Measurements from ENCODE around the gene MGLL.

MGLL gene

GRCh38 chr3:127834771-127835170 is 12.5 kb upstream of the MGLL start:
- DNase-seq: no peak

DNA sequence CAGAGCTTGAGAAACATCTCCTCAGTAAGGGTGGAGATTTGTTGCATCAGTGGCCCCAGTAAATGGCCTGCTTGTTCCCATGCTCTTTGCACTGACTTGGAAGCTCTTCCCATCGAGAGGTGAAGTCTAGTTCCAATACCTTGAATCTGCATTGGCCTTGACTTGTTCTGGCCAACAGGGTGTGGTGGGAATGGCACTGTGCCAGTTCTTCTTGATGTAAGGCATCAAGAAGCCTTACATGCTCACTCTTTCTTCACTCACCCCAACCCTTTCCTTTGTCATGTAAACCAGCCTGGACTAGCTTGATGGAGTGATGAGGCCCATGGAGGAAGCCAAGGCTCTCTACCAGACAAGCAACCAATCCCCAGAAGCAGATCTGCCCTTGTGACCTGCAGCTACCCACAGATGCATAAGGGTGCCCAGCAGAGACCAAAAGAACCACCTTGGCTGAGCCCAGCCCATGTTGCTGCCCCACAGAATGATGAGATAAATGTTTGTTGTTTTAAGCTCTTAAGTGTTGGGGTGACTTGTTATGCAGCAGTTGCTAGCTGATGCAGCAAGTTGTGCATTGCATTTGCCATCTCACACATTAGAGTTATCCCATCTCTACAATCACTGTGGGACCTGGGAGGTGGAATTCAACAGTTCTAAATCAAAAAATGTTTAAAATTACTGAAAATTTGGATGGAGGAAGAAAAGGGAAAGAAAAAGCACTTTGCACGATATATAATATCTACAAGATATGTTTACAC is 11.1 kb upstream of the MGLL start:
- no peak for DNase-seq

- DNase-seq: no peak
These were observed 9.4 kb upstream of the MGLL start for GRCh38 chr3:127831723-127832172.

DNA sequence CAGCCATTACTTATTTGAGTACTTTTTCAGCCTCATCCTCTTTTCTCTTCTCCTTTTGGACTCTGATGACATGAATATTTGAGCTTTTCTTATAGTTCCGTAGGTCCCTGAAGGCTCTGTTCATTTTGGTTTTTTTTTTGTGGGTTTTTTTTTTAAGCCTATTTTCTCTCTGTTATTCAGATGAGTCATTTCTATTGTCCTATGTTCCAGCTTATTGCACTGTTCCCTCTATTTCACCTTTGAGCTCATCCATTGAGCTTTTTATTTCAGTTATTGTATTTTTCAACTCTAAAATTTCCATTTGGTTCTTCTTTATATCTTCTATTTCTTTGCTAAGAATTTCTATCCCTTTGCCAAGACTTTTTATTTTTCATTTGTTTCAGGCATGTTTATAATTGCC is 7.2 kb upstream of the MGLL start:
- DNase-seq: no peak

GRCh38 chr3:127827808-127828207 is 5.5 kb upstream of the MGLL start:
- DNase-seq: no peak

DNA sequence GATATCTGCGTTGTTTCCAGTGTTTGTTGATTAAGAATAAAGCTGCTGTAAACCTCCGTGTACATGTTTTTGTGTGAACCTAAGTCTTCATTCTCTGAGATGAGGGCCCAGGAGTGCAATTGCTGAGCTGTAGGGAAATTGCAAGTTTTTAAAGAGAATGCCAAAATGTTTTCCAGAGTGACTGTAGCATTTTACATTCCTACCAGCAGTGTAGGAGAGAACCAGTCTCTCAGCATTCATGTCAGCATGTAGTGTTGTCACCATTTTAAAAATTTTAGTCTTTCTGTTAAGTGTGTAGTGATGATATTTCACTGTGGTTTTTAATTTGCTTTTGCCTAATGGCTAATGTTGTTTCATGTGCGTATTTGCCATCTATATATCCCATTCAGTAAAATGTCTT is 3.4 kb upstream of the MGLL start:
- no peak for DNase-seq

GRCh38 chr3:127824151-127824825 is 2.0 kb upstream of the MGLL start:
- no peak for DNase-seq

- no peak for DNase-seq
These were observed 1.1 kb upstream of the MGLL start for GRCh38 chr3:127823426-127823857.

GRCh38 chr3:127822682-127823425 is 539 bp upstream of the MGLL start:
- DNase-seq: peak; percentile 50

- no peak for DNase-seq
These were observed 921 bp downstream of the MGLL start for GRCh38 chr3:127821394-127821793.

GRCh38 chr3:127820826-127821313 is 1.4 kb downstream of the MGLL start:
- no peak for DNase-seq

- no peak for DNase-seq
These were observed 2.0 kb downstream of the MGLL start for GRCh38 chr3:127820221-127820825.

DNA sequence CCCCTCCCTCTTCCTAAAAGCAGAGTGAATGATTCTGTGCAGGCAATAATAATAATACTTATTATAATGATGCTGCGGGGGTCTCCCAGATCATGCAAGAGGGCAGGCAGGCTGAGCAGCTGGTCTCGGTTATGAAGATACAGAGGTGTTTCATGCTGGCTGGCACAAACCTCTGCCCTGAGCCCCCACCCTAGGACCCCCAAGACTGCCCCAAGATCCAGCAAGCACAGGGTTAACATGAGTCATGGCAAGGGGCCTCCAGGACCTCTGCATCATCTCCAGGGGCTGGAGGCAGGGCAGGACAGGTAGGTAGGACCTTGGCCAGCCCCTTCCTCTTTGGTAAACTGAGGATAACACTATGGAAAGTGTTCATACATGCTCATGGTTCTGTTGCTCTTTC is 2.7 kb downstream of the MGLL start:
- no peak for DNase-seq

DNA sequence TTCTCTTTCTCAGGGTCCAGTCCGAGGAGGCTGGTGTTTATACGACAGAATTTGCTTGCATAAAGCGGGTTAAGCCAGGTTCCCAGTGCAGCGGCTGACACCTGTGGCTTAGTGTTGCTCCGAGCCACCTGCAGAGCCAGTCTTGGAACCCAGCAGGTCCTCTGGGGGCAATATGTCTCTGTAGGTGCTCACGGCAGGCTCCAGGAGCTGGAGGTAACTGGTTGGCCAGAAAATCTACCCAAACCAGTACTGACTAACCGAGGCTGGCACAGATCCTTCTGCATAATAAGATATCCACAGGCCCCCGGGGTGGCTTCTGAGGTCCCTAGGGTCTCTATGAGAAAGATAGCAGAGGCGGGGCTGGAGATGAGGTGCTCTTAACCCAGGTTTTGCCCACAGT is 3.2 kb downstream of the MGLL start:
- no peak for DNase-seq

DNA sequence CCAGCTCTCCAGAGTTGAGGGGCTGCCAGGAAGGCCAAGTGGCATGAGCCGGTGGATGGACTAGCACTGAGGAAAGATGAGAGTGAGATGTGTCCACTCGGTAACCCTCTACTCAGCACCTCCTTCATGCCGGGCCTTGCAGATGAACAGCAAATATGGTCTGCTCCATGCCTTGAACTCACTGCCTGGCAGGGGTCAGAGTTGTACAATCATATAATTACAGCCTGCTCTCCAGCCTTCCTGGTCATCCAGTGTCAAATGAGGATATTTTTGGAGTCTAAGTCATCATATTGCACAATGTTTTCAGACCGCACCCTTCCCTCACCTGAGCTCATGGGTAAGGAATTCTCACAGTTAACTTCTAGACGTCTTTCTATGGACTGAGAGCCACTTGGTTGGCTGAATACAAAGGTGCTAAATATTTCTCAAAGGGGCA is 4.9 kb downstream of the MGLL start:
- no peak for DNase-seq

- no peak for DNase-seq
These were observed 5.4 kb downstream of the MGLL start for GRCh38 chr3:127816783-127817405.

- no peak for DNase-seq
These were observed 6.4 kb downstream of the MGLL start for GRCh38 chr3:127815641-127816605.

DNA sequence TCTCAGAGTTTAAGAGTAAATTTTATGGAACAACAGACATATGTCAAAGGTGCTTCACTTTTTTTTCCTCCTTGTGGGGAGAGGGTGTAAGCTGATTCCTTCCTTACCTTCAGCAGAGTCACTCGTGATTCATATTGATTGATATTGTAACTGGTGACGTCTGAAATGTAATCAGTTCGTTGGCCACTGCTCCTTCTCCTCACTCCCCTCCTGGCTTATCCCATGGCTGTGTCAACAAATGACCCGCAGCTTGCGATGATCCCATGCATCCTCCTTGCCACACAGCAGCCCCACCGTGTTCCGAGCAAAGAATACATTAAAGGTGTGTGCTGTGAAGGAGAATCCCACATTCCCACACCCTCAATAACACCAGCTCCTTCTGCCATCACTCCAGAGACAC is 7.3 kb downstream of the MGLL start:
- no peak for DNase-seq

DNA sequence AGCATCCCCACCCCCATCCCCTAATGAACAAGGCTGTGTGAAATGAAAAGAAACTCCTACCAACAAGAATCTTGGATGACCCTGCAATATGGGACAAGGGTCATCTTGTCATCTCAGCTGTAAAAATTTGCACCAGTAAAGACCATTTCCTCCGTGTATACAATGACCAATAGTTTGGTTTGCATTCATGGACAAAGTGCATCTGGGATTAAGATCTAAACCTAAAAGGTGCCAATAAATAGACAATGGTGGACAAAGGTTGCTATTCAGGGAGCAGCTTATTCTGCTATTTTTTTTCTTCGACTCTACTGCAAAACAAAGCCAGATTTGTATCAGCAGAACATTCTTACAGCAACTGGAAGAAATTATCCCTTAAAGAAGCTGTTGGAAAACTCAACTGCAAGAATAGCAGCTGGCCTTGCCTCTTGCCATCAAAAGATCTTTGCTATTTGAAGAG is 8.0 kb downstream of the MGLL start:
- DNase-seq: peak; percentile 23

DNA sequence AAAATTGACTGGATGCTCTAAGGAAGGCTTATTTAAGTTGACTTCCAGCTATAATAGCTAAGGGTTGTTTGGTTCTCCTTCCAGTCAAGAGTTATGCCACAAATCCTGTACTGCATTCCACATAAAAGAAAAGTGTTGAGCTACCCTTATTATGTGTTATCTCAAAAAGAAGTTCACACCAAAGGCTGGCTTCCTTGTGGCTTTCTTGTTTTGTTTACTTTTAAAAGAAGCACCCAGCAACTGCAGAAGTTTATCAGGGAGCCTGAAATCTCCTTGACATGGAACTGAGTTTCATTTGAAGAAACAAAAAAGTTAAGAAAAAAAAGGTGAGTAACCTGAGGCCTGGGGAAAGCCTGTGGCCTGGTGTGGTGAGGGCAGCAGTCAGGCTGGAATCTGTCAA is 10.2 kb downstream of the MGLL start:
- DNase-seq: no peak

- DNase-seq: no peak
These were observed 10.6 kb downstream of the MGLL start for GRCh38 chr3:127811717-127812116.
